ENCODE measurements around the gene POP7. TPM values are rescaled to one million over a fixed set of nuclear protein-coding genes. Genes with fewer than 3 reads are reported as not detected.

The POP7 gene
- total and polyA plus RNA-seq, 11 donors: 24.1 to 62.4 (median 29.7) TPM

DNA sequence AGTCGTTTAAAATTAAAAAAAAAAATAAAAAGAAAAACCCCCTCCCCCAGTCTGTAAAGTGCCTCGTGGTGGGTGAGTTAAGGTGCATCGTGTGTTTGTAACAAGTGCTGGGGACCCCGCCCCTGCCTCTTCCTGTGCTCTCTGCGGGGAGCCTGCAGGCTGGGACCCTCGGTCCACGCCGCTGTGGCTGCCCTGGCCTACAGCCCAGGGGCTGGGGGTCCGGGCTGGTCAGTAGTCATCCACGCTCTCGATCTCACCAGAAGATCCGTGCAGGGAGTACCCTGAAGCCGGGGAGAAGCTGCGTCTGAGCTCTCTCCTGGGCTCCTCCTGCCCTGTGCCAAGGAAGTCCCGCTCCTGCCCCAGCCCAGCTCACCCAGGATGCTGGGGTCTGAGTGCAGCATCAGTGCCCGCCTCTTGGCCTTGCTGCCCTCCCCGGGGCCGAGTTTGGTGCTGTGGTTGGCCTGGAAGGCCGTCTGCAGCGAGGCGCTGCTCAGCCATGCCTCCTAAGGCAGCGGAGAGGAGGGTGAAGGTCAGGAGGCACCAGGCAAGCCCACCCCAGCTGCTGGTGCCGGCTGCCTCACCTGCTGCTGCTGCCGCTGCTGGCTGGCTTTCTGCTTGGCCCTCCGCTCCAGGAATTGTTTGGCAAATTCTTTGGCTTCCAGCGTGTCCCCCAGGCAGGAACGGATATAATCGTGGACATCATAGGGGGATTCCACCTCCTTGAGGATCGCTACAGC, 24.3 kb upstream of the POP7 start:
- H3K9me3 ChIP-seq: no peaks in the 10 kb centered on the region
- H3K27me3 ChIP-seq: no peaks in the 10 kb centered on the region
- TF ChIP-seq, protein P1, sequence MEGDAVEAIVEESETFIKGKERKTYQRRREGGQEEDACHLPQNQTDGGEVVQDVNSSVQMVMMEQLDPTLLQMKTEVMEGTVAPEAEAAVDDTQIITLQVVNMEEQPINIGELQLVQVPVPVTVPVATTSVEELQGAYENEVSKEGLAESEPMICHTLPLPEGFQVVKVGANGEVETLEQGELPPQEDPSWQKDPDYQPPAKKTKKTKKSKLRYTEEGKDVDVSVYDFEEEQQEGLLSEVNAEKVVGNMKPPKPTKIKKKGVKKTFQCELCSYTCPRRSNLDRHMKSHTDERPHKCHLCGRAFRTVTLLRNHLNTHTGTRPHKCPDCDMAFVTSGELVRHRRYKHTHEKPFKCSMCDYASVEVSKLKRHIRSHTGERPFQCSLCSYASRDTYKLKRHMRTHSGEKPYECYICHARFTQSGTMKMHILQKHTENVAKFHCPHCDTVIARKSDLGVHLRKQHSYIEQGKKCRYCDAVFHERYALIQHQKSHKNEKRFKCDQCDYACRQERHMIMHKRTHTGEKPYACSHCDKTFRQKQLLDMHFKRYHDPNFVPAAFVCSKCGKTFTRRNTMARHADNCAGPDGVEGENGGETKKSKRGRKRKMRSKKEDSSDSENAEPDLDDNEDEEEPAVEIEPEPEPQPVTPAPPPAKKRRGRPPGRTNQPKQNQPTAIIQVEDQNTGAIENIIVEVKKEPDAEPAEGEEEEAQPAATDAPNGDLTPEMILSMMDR (IDR thresholded peaks at IDR 0.05): no peak
- no peak for TF ChIP-seq POLR2A (IDR thresholded peaks at IDR 0.05)
- H3K27ac ChIP-seq: no peak overlapping the region
- peaks cover 0 to 34% (median 8%) of the 10 kb centered on the region in 12 donors for H3K4me1 ChIP-seq
- ATAC-seq: no peak
- peak in 1 of 5 donors; percentile 47 for DNase-seq
- peaks cover 3 to 98% (median 95%) of the 10 kb centered on the region in 9 donors for H3K36me3 ChIP-seq
- intact Hi-C loops (cut with DNase I): loop anchor here in 1 of 10 donors (5.0 kb wide), 1 partner anchor 209 kb away; no protein-coding TSS in a partner anchor
- H3K4me3 ChIP-seq: no peak overlapping the region
- whole genome bisulfite sequencing, 4 donors: 74 to 78% (median 78%) methylated on average over 18 to 29 of the region's 29 CpGs

DNA sequence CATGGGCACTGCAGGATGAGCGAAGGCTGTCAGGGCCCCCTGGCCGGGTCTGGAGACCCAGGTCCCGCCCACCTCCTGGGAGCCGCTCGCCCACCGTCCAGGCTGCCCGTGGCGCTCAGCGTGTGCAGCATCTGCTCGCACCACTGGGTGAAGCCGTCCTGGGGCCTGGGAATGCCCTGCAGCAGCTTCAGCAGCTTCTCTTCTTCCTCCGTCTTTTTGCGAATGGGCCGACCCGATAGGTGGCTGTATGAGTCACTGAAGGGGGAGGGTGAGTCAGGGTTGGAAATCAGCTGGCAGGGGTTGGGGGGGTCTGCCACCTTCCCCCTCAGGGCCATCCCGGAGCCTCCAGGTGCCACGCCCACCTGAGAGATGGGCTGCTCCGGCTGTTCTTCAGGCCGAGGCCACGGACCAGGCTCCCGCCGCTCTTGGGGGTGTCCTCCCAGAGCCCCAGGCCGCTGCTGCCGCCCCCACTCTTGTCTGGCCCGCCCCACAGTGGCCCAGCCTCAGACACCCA, 23.6 kb upstream of the POP7 start:
- Histone ChIP-seq H3K9me3 (no peaks in the 10 kb centered on the region), H3K36me3 (peaks cover 3 to 98% (median 95%) of the 10 kb centered on the region in 9 donors), H3K27me3 (no peaks in the 10 kb centered on the region), H3K4me3 (no peak overlapping the region), H3K27ac (no peak overlapping the region), H3K4me1 (peaks cover 0 to 28% (median 8%) of the 10 kb centered on the region in 12 donors)
- no peak for TF ChIP-seq POLR2A (IDR thresholded peaks at IDR 0.05)
- TF ChIP-seq, protein P1 (IDR thresholded peaks at IDR 0.05): no peak
- ATAC-seq (no peak), DNase-seq (peak in 1 of 5 donors; percentile 64)
- 77 to 85% (median 83%) methylated on average over 5 to 25 of the region's 25 CpGs for WGBS, 4 donors
- intact Hi-C loops (cut with DNase I): loop anchor here in 1 of 10 donors (5.0 kb wide), 1 partner anchor 210 kb away; no protein-coding TSS in a partner anchor

DNA sequence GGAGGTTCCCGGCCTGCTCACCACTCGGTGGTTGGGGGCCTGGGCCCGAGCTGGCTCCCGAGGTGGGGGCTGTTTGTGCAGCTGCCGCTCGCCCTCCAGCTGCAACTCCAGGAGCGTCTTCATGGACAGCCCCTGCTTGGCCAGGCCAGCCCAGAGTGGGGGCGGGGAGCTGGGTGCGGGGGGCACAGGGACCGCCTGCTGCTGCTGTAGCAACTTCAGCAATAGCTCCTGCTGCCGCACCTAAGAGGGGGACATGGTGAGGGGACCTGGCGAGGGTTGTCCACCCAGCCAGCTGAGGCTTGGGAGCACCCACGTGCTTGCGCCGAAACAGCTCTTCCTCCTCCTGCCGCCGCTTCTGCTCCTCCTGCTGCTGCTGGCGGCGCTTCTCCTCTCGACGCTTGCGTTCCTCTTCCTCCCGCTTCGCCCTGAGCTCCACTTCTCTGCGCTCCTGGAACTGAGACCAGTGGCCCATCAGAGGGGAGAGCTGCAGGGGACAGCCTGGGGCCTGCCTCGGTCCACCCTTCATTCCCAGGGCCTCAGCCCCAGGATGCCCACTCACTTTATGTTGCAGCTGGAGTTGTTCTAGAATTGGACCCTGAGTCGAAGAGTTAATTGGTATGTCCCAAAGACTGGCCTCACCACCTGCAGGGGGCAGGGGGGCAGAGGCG, 22.8 kb upstream of the POP7 start:
- no peak overlapping the region for H3K27ac ChIP-seq
- no peak overlapping the region for H3K4me3 ChIP-seq
- DNase-seq (peak in 1 of 5 donors; percentile 57), ATAC-seq (no peak)
- intact Hi-C loops (cut with DNase I): loop anchor here in 1 of 10 donors (5.0 kb wide), 1 partner anchor 211 kb away; no protein-coding TSS in a partner anchor
- TF ChIP-seq, protein P1 (IDR thresholded peaks at IDR 0.05): no peak
- no peak for TF ChIP-seq POLR2A (IDR thresholded peaks at IDR 0.05)
- H3K9me3 ChIP-seq: no peaks in the 10 kb centered on the region
- H3K4me1 ChIP-seq: peaks cover 0 to 21% (median 8%) of the 10 kb centered on the region in 12 donors
- no peaks in the 10 kb centered on the region for H3K27me3 ChIP-seq
- WGBS, 4 donors: 86 to 90% (median 89%) methylated on average over 22 to 28 of the region's 28 CpGs
- peaks cover 3 to 98% (median 95%) of the 10 kb centered on the region in 9 donors for H3K36me3 ChIP-seq
